ENCODE data around the gene CHST4. TPM values are rescaled to one million over a fixed set of nuclear protein-coding genes. Genes with fewer than 3 reads are reported as not detected.
A peak's percentile ranks its signal among the peaks of the same experiment; 100 is the strongest.

Gene CHST4
- total RNA-seq: 0.38 TPM
- long read RNA-seq: 0 reads

DNA sequence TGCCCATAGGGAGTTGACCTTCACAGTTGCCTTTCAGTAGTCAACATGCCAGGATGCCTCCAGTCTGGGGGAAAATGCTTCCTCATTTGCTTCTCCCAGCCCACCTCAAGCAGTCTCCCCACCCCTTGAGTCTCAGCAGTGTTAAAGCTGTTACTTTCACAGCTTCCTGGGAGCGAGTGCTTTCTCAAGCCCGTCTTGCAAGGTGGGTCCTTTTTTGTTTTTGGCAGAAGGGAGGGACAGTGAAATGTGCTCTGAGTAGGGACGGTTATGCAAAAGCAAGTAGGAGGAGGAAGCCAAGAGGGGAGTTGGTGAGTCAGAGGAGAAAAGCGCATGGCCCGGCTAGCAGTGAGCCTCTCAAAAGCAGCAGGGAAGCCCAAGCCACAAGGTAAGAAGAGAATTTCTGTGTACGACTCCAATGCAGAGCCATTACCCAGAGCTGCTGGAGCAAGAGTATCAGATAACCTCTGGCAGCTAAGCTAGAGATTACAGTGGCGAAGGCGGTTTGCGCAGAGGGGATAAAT lies at the start of gene CHST4:
TSS of gene CHST4 (plus strand) at position 316 of the 521 bp plus-strand sequence. CDS start 10,252 bp downstream, outside the sequence.
- DNase-seq: no peak

DNA sequence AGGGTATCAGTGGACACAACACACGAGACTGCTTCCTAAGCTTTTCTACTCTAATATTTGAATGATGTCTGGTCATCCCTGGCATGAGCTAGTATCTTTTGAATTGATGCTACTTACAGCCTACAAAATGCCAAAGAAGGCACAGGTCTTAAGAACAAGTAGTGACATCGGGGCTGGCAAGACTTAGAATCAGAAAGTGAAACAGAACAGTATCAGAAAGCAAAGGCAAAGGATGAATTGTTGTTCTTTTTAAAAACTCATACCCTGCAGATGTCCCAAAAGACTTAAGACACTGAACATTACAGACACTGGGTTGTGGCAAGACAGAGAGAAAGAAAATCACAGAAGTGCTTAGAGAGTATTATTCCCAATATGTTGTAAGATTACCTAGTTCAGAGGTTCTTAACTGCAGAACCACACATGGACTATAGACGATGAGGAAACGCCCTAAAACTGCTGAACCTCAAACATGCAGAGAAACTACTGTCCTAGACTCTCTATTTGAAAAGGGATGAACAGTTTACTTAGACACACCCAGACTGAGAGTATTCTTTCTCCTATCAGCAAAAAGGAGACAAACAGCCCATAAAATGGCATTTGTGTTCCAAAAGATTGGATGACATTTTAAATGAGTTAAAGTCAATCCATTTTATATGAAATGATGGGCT lies 49.6 kb upstream of the CHST4 start:
- intact Hi-C loops (cut with DNase I): no loop called here

More for the DNA sequence above, at the start of gene CHST4:
- Histone ChIP-seq H3K36me3 (no peaks in the 10 kb centered on the region), H3K27ac (no peak within 1 kb of the TSS), H3K4me3 (no peak within 1 kb of the TSS), H3K4me1 (no peaks in the 10 kb centered on the region), H3K9me3 (no peaks in the 10 kb centered on the region), H3K27me3 (no peaks in the 10 kb centered on the region)
- intact Hi-C loops (cut with DNase I): no loop called here
- ATAC-seq: peak; percentile 69
- TF ChIP-seq, protein P1, sequence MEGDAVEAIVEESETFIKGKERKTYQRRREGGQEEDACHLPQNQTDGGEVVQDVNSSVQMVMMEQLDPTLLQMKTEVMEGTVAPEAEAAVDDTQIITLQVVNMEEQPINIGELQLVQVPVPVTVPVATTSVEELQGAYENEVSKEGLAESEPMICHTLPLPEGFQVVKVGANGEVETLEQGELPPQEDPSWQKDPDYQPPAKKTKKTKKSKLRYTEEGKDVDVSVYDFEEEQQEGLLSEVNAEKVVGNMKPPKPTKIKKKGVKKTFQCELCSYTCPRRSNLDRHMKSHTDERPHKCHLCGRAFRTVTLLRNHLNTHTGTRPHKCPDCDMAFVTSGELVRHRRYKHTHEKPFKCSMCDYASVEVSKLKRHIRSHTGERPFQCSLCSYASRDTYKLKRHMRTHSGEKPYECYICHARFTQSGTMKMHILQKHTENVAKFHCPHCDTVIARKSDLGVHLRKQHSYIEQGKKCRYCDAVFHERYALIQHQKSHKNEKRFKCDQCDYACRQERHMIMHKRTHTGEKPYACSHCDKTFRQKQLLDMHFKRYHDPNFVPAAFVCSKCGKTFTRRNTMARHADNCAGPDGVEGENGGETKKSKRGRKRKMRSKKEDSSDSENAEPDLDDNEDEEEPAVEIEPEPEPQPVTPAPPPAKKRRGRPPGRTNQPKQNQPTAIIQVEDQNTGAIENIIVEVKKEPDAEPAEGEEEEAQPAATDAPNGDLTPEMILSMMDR (IDR thresholded peaks at IDR 0.05): no peak

GRCh38 chr16:71479420-71479819 lies 46.8 kb upstream of the CHST4 start:
- H3K36me3 ChIP-seq: peaks cover 40% of the 10 kb centered on the region
- intact Hi-C loops (cut with DNase I): no loop called here
- DNase-seq: no peak
- H3K4me3 ChIP-seq: no peak overlapping the region
- TF ChIP-seq, protein P1 (IDR thresholded peaks at IDR 0.05): peak; percentile 28
- no peak overlapping the region for H3K27ac ChIP-seq
- no peaks in the 10 kb centered on the region for H3K27me3 ChIP-seq
- H3K9me3 ChIP-seq: no peaks in the 10 kb centered on the region
- no peaks in the 10 kb centered on the region for H3K4me1 ChIP-seq
- no peak for ATAC-seq

More for the DNA sequence above, 49.6 kb upstream of the CHST4 start:
- TF ChIP-seq, protein P1 (IDR thresholded peaks at IDR 0.05): no peak
- no peaks in the 10 kb centered on the region for H3K4me1 ChIP-seq
- ATAC-seq (no peak), DNase-seq (no peak)
- no peak overlapping the region for H3K27ac ChIP-seq
- H3K27me3 ChIP-seq: no peaks in the 10 kb centered on the region
- no peaks in the 10 kb centered on the region for H3K9me3 ChIP-seq
- H3K36me3 ChIP-seq: peaks cover 40% of the 10 kb centered on the region
- no peak overlapping the region for H3K4me3 ChIP-seq

DNA sequence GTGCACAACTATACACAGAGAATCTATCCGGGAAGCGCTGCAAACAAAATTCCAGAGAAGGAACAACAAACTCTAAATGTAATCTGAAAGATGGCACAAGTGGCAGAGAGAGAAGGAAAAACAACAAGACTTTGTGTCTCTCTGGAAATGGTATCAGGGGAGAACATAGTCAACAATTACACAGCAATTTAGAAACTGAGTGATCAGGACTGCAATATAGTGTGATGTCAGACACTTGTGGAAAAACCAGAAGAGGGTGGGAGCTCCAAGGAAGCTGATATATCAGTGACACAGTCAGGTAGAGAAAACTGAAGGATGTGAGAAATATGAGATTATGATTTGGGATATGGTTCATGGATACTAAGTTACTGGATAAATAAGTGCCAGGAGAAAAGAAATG lies 45.3 kb upstream of the CHST4 start:
- no peaks in the 10 kb centered on the region for H3K9me3 ChIP-seq
- ATAC-seq (no peak), DNase-seq (no peak)
- H3K27me3 ChIP-seq: no peaks in the 10 kb centered on the region
- TF ChIP-seq, protein P1 (IDR thresholded peaks at IDR 0.05): no peak
- H3K36me3 ChIP-seq: peaks cover 29% of the 10 kb centered on the region
- H3K4me3 ChIP-seq: no peak overlapping the region
- H3K4me1 ChIP-seq: no peaks in the 10 kb centered on the region
- intact Hi-C loops (cut with DNase I): no loop called here
- H3K27ac ChIP-seq: no peak overlapping the region

DNA sequence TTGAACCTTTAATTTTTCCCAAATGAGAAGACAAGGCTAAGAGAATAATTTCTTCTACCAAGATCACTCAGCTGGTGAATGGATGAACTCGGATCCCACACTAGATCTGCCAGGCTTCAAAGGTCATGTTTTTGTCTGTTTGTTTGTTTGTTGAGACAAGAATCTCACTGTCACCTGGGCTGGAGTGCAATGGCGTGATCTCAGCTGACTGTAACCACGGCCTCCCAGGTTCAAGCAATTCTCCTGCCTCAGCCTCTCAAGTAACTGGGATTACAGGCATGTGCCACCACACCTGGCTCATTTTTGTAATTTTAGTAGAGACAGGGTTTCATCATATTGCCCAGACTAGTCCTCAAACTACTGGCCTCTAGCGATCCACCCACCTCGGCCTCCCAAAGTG lies 43.7 kb upstream of the CHST4 start:
- Histone ChIP-seq H3K4me1 (no peaks in the 10 kb centered on the region), H3K36me3 (peaks cover 12% of the 10 kb centered on the region), H3K27ac (no peak overlapping the region), H3K27me3 (no peaks in the 10 kb centered on the region), H3K9me3 (no peaks in the 10 kb centered on the region), H3K4me3 (no peak overlapping the region)
- DNase-seq (no peak), ATAC-seq (no peak)
- TF ChIP-seq, protein P1 (IDR thresholded peaks at IDR 0.05): no peak
- intact Hi-C loops (cut with DNase I): no loop called here

Measured in upper lobe of right lung (tissue), 1 donor.